ENCODE measurements around the gene HNRNPL.
"Not testable (repeated sequence)": the region's sequence is repeated elsewhere in the genome, so short reads cannot be mapped to it uniquely, and the experiment has no call there.

The HNRNPL gene

GRCh38 chr19:38830039-38830733, 19.6 kb downstream of the HNRNPL start:
- DNase-seq: no peak

GRCh38 chr19:38829203-38829602, 20.6 kb downstream of the HNRNPL start:
- not testable (repeated sequence) for DNase-seq

- DNase-seq: no peak
These were observed 22.8 kb downstream of the HNRNPL start for GRCh38 chr19:38826856-38827551.

GRCh38 chr19:38825936-38826335, 23.9 kb downstream of the HNRNPL start:
- DNase-seq: not testable (repeated sequence)

GRCh38 chr19:38821230-38821825, 28.5 kb downstream of the HNRNPL start:
- not testable (repeated sequence) for DNase-seq

- no peak for DNase-seq
These were observed 30.4 kb downstream of the HNRNPL start for GRCh38 chr19:38819231-38819920.

- no peak for DNase-seq
These were observed 32.7 kb downstream of the HNRNPL start for GRCh38 chr19:38817081-38817480.

- DNase-seq: no peak
These were observed 33.5 kb downstream of the HNRNPL start for GRCh38 chr19:38816131-38816750.

GRCh38 chr19:38815059-38816001, 34.5 kb downstream of the HNRNPL start:
- no peak for DNase-seq

GRCh38 chr19:38813932-38814331, 35.9 kb downstream of the HNRNPL start:
- DNase-seq: not testable (repeated sequence)

GRCh38 chr19:38813323-38813722, 36.5 kb downstream of the HNRNPL start:
- no peak for DNase-seq

- DNase-seq: no peak
These were observed 36.9 kb downstream of the HNRNPL start, which contains the start of gene LGALS4 for GRCh38 chr19:38812841-38813320. Gene LGALS4, minus strand, starts transcription at chr19:38812945. Its CDS starts 59 bp downstream, at chr19:38812886.

GRCh38 chr19:38812009-38812840, 37.6 kb downstream of the HNRNPL start:
- no peak for DNase-seq

GRCh38 chr19:38809592-38810252, 40.1 kb downstream of the HNRNPL start:
- DNase-seq: no peak

GRCh38 chr19:38808741-38809140, 41.0 kb downstream of the HNRNPL start:
- no peak for DNase-seq

GRCh38 chr19:38807374-38808098, 42.2 kb downstream of the HNRNPL start:
- DNase-seq: not testable (repeated sequence)

- DNase-seq: no peak
These were observed 43.4 kb downstream of the HNRNPL start for GRCh38 chr19:38806371-38806770.

GRCh38 chr19:38805180-38805579, 44.6 kb downstream of the HNRNPL start:
- DNase-seq: no peak
